Measurements from ENCODE around the gene PROB1.
"Not testable (repeated sequence)": the region's sequence is repeated elsewhere in the genome, so short reads cannot be mapped to it uniquely, and the experiment has no call there.

The PROB1 gene

DNA sequence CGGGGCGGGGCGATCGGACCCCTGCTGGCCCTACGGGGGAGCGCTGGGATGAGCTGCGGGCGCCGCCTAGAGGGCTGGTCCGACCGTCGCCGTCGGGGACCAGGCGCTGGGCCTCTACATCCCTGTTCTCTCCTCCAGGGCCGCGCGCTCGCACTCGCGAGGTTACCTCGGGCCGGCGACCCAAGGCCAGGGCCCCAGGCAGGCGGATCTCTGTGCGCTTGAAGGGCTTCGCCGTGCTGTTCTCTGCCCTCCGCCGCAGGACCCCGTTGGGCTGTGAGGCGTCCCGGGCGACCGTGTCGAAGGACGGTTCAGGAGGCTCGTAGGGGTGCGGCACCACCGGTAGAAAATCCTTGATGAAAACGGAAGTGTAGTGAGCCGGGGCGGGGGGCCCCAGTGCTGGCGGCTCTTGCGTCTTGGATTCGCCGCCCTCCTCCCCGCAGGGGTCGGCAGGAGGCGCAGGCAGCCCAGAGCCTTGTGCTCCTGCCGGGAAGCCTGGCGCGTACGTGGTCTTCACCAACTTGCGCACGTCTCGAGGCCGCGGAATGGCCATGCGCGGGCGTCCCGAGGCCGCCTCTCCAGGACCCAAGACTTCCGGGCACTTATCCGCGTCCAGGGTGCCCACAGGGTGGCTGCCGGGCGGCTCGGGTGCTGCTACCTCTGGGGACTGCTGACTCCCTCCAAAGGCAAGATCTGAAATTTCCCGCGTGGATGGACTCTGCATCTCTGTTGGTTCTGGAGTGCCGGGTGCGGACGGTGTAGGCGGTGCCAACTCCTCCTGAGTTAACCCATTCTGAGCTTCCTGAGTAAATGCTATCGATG is 2.0 kb downstream of the PROB1 start:
- DNase-seq (ENCODE audit: low read depth): peak; percentile 71

- no peak for DNase-seq (ENCODE audit: low read depth)
These were observed 2.6 kb downstream of the PROB1 start for GRCh38 chr5:139392324-139392677.

DNA sequence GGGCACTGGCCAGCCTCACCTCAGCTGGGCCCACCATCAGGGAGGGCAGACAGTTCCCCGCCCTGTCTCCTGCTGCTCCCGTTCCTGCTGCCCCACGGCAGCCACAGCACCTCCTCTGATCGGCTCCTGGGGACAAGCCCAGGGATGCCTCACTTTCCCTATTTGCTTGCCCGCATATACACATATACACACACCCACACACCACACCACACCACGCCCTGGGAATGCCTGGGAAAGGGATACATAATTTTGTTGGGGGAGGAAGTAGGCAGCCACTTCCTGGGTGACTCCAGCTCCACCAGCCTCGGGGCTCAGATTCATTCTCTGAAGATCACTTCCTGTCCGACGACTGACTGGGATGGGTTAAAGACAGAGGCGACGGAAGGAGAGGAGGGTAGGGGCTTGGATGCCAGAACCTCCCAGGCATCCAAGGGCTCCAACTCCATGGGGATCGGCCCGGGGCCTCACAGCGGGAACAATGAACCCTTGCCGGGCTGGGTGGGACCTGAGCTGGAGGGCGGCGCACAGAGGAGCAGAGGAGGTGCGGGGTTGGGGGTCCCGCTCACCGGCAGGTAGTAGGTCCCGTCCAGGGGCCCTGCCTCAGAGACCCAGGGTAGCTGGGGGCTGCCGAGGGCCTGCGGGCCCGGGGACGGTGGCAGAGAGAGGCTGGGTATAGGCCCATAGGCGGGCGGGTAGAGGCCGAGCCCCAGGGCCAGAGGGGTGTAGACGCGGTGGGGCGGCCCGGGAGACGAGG is 3.2 kb downstream of the PROB1 start:
- no peak for DNase-seq (ENCODE audit: low read depth)

DNA sequence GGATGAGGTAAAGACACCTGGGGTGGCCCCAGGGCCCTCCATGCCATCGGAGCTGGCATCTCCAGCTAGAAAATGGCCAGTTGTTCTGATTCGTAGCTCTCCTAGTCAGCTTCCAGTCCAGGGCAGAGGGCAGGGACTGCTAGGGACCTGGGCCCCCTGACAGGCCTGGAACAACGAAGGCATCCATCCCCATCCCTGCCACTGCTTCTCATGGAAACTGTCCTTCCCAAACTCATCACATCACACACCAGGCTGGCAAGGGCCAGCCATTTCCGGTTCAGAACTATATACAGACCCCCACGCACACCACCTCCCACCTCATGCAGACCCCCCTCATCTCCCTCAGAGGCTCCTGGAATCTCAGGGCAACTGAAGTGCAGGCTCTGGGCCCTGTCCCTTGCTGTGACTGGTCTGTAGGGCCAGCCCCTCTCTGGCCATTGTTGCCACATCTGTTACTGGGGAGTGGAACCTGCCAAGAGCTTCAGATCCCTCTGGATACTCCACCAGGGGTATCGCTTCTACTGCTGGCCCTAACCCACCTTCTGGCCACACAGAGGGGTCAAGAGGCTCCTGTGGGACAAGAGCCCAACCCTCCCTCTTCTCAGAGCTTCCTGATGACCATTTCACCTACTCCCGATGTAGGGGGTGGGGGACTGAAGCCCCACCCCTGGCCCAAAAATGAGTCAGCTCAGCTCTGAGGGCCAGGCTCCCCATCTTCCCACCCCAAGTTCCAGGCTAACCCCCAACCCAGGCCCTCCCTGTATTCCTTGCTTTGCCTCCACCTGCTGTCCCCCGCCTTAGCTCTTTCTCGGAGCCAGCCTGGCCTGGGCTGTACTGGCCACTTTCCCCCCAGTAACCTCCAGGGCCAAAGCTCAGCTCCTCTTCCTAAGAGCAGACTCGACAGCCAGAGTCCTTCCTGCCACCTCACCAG is 4.0 kb downstream of the PROB1 start:
- DNase-seq (ENCODE audit: low read depth): no peak

DNA sequence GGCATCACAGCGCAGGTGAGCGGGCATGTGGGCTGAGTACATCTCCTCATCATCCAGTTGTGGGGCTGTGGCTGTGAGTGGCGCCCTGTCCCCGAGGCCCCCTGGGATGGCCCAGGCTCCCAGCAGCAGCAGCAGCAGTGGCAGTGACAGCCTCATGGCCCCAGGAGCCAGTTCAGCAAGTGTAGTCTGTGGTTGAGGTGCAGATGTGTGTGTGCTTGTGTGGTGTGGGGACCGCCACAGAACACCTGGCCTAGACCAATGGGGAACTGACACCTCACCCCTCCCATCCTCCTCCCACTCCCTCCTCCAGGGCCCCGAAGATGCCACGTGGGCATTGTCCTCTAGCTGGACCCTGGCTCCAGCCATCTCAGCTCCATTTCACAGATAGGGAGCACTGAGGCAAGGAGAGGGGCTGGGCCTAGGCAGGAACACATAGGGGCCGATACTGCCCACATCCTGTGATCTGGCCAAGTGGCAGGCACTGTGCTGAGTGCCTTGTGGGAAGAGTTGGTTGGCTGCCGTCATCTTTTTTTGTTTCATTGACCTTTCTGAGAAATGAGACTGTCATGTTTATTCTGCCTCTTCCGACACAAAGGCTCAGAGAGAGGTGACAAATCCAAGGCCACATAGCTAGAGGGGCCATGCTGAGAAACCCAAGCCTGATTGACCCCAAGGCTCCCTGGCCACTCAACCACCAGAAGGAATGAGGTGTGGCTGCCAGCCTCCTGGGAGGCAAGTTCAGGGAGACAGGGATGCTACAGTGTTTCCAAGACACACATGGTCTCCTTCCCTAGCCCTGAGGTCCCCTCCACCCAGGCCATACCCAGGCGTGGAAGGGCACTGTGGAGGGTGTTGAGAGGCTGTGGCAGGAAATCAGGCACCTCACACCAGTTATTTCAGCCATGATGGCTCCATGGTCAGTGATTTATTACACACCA is 4.9 kb downstream of the PROB1 start, which contains the start of gene MZB1:
MZB1 (minus strand) TSS at position 213 of the 938 bp plus-strand sequence; CDS start at position 156, 57 bp downstream.
- peak; percentile 41 for DNase-seq (ENCODE audit: low read depth)

DNA sequence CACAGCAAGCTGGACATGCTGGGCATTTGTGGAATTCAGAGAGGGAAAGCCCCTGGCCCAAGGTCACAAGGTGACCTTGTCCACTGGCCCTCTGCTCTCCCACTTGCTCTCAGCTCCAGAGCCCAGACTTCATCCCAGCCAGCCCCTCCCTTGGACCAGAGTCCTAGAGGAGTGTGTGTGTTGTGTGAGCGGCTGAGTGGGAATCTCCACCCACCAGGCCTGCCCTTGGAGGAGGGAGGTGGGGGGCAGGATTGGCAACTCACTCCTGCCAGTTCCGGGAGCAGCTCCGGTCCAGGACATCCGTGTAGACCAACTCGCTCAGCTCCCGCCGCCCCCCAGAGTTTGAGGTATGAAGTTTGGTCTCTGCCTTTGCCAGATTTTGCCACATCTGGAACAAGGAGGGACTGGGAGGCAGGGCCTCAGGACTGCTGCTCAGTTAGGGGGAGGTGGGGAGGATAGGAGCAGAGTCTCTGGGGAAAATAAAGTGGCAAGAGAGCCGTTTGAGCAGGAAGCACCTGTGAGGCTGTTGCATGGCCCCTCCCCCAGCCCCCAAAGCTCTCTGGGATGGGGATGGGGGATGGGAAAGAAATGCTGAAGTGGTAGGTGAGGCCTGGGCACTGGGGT is 6.6 kb downstream of the PROB1 start:
- no peak for DNase-seq (ENCODE audit: low read depth)

DNA sequence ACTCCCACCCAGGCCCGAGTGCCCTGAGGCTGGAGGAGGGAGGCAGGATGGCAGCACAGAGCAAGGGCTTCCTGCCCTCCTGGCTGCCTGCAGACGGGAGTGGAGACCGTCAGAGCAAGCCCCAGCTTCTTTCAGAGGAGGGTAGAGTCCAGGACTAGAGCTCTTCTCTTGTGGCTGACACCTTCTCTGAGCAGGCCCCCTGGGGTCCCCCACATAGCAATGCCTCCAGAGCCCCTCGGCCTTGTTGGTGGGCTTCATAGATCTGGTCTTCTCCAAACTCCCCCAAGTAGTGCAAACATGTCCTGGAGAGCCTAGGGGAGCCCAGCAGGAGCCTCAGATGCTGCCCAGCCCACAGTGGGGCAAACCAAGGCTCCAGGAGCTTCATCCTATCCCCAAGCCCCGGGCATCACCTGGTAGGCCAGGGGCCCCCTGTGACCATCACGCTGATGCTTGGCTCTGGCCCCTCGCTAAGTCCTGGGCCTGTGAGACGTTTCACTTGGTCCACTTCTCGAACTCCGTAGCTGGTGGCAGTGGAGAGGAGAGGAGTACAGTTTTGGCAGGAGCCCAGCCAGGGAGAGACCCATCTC is 7.2 kb downstream of the PROB1 start:
- DNase-seq (ENCODE audit: low read depth): no peak

DNA sequence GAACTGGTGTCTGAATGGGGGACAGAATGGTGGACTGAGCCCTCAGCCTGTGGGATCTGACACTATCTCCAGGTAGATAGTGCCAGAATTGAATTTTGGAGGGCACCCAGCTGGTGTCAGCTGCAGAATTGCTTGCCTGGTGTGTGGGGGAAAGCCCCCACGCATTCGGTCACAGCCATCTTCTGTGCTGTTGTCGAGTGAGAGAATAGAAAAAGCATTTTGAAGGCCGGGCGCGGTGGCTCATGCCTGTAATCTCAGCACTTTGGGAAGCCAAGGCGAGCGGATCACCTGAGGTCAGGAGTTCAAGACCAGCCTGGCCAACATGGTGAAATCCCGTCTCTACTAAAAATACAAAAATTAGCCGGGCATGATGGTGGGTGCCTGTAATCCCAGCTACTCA is 7.9 kb downstream of the PROB1 start:
- DNase-seq (ENCODE audit: low read depth): not testable (repeated sequence)

DNA sequence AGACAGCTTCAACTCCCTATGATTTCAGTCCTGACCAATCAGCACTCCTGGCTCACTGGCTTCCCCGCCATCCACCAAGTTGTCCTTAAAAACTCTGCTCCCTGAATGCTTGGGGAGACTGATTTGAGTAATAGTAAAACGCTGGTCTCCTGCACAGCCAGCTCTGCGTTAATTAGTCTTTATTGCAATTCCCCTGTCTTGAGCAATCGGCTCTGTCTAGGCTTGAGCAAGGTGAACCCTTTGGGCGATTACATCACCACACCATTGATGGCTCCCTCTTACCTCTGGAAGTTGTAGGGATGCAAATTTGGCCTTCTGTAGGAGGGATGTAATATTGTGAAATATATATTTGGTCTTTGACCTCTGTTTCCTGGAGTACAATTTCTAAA is 8.9 kb downstream of the PROB1 start:
- no peak for DNase-seq (ENCODE audit: low read depth)

DNA sequence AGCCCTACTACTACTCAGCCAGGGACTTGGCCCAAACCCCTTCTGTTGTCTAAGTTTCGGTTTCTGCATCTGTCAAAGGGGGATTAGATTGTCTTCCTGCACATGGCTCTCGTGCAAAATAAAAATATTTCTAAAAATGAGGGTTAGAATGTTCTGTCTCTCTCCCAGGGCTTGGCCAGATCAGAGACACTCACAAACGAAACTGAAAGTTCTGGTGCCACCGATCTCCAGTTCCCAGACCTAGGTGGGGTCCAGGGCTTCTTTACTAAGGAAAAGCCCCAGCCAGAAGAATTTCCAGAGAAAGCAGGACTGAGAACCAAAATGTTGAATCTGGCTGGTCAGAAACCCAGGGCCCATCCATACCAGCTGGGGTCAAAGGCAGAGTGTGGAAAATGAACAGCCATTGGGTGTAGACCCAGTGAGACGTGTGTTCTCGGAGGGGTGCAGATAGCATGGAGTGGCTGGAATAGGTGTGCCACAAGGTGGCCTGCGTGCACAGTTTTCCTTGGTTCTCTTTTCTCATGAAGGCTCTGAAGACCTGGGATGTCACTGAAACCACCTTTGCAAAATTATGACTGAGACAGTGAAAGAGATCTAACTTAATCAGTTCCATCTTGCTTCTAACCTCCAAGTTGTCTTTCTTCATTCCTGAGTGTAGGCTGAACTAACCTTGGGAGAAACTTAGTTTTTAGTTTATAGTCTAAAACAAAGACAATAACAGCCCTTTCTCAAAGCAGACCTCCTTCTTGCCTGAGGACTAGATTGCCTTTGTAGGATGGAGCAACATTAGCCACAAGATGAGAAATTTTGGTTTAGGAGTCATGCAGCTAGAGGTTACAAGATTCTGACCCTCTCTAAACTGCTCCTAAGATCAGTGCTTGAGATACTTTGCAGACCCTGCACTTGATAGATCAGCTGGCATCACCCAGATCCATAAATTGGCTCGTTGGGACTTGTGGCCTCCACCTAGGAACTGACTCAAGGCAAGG is 9.5 kb downstream of the PROB1 start:
- no peak for DNase-seq (ENCODE audit: low read depth)

- no peak for DNase-seq (ENCODE audit: low read depth)
These were observed 10.3 kb downstream of the PROB1 start for GRCh38 chr5:139384591-139385051.

GRCh38 chr5:139383993-139384590 is 10.8 kb downstream of the PROB1 start:
- DNase-seq (ENCODE audit: low read depth): no peak

- DNase-seq (ENCODE audit: low read depth): no peak
These were observed 11.5 kb downstream of the PROB1 start, which contains the start of gene SLC23A1 for GRCh38 chr5:139383275-139383992. Gene SLC23A1, minus strand, starts transcription at chr5:139383297. Its CDS starts 44 bp downstream, at chr5:139383253.

GRCh38 chr5:139382807-139383206 is 12.1 kb downstream of the PROB1 start:
- DNase-seq (ENCODE audit: low read depth): no peak

DNA sequence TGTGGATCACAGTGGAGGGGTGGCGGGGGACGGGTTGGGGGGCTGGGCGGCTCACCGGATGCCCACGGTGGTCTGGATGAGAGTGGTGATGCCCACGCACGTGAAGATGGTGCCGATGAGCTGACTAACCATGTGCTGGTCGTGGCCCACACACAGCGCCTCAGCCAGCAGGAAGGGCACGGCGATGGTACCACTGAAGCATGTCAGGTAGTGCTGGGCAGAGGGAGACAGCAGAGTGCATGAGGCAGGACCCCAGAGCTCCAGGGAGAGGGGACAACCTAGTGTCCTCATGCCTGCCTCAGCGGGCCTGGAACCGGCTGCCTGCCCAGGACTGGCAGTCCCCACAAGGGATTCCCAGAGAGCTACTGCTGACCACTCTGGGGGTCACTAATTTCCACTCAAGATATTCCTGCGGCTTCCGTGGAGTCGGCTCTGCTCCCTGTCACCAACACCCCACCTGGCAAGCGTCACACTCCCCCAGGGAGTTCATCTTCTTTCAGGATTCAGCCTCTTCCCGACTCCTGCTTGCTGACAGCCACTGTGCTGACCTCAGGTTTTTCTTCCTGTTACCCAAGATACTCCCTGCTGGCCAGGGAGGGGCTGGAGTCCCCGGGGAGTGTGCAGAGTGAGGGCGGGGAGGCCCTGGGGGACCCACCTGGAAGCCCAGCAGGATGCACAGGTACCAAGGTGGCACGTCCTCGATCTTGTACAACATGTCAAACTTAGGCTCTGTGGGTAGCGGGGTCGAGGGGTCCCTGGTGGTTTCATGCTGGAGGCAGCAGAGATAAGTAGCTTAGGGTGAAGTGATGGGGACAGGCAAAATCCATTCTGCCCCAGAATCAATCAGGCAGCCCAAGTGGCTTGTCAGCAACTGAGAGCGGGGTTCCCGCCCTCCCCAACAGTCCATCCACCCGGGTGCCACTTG is 12.8 kb downstream of the PROB1 start:
- no peak for DNase-seq (ENCODE audit: low read depth)

DNA sequence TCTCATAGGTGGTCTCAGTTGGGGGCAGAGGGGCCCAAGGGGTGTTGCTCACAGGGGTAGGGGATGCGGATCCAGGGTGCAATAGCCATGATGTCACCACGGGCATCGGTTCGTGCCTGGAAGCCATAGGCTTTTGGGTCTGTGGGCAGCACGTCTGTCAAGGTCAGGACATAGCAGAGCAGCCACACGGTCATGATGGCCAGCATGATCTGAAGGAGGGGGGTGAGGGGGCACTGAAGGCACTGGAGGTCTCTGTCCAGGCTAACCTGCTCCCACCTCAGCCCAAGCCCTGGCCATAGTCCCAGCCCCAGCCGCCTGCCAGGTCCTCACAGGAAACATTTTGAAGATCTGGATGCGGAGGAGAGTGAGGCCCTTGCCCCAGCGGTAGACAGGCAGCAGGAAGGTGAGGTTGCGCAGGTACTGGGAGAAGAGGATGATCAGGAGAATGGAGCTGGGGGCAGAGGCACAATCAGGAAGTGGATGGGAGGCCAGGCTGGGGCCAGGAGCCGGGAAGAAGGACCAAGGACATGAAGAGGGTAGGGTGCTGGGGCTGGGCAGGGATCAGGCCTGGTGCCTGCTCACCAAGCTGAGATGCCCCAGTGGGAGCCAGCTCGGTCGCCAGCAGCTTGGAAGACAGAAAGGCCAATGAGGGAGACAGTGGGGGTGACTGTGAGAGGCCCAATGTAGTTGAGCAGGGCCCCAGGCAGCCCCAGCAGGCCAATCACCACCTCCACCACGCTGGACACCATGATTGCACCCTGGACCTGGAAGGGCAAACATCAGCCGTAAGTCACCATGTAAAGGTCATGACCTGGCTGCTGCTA is 15.1 kb downstream of the PROB1 start:
- DNase-seq (ENCODE audit: low read depth): no peak
